Neural cell (in vitro differentiated cells): Measurements from ENCODE around the gene TVP23C.
"Not testable (repeated sequence)": the region's sequence is repeated elsewhere in the genome, so short reads cannot be mapped to it uniquely, and the experiment has no call there.

Experiments
- EZH2 ChIP-seq: fragments of 200-600, 300-800 bp; shearing (Covaris generic), sonication (generic); IDR thresholded peaks from 2 replicates; pipeline ENCODE4 v1.6.1; 2014; ENCODE audit warnings: antibody characterized with exemption, low read length, borderline replicate concordance, mild to moderate bottlenecking; ENCODE audit not compliant: insufficient read depth, poor library complexity, severe bottlenecking
- TF ChIP-seq, protein P1 (sequence below): fragments of 450-650 bp; IDR thresholded peaks from 2 replicates; pipeline ENCODE4 v1.5.1; 2014; ENCODE audit warnings: antibody characterized with exemption, mild to moderate bottlenecking, moderate library complexity; ENCODE audit not compliant: poor library complexity, severe bottlenecking

DNA sequence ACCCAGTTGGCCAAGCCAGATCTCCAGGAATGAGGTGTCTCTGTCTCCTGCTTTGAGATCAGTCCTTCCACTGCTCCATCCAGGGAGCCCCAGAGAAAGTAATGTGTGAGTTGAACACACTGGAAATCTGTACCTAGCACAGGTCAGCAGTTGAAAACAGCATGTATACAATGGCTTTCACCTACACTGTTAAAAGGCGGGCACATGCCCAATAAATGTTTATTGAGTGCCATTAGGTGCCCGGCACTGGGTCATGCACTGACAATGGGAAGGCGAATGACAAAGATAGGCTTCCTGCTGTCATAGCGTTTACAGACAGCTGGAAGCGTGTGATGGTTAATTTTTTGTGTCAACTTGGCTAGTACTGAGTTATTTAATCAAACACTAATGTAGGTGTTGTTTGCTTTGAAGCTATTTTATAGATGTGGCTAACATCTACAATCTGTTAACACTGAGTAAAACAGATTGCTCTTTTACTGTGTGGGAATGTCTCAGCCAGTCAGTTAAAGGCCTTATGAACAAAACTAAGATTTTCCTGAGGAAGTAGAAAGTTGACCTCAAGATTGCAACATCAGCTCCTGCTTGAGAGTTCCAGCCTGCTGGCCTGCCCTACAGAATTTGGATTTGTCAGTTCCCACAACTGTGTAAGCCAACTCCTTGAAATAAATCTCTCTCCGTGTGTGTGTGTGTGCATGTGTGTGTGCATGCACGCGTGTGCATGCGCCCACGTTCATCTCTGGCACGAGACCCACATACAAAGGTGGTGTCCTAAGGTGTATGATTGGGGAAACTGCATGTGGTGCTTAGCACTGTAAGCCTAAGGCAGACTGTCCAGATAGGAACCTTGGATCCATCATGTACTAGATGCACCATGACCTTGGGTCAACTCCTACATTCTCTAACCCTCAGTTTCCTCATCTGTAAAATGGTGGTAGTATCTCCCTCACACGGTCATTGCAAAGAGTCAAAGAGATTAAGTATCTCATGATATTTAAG, 38.0 kb downstream of the TVP23C start:
- not testable (repeated sequence) for TF ChIP-seq EZH2
- TF ChIP-seq, protein P1, sequence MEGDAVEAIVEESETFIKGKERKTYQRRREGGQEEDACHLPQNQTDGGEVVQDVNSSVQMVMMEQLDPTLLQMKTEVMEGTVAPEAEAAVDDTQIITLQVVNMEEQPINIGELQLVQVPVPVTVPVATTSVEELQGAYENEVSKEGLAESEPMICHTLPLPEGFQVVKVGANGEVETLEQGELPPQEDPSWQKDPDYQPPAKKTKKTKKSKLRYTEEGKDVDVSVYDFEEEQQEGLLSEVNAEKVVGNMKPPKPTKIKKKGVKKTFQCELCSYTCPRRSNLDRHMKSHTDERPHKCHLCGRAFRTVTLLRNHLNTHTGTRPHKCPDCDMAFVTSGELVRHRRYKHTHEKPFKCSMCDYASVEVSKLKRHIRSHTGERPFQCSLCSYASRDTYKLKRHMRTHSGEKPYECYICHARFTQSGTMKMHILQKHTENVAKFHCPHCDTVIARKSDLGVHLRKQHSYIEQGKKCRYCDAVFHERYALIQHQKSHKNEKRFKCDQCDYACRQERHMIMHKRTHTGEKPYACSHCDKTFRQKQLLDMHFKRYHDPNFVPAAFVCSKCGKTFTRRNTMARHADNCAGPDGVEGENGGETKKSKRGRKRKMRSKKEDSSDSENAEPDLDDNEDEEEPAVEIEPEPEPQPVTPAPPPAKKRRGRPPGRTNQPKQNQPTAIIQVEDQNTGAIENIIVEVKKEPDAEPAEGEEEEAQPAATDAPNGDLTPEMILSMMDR = not testable (repeated sequence)
